GM12874 (cell line): ENCODE data around the gene CASD1.

Source experiments
- CTCF ChIP-seq: IDR thresholded peaks from 2 replicates; pipeline ENCODE4 v1.5.1; 2011; ENCODE audit warnings: low read depth, mild to moderate bottlenecking, control low read depth, low read length, moderate library complexity; ENCODE audit not compliant: insufficient read depth

CASD1 gene

DNA sequence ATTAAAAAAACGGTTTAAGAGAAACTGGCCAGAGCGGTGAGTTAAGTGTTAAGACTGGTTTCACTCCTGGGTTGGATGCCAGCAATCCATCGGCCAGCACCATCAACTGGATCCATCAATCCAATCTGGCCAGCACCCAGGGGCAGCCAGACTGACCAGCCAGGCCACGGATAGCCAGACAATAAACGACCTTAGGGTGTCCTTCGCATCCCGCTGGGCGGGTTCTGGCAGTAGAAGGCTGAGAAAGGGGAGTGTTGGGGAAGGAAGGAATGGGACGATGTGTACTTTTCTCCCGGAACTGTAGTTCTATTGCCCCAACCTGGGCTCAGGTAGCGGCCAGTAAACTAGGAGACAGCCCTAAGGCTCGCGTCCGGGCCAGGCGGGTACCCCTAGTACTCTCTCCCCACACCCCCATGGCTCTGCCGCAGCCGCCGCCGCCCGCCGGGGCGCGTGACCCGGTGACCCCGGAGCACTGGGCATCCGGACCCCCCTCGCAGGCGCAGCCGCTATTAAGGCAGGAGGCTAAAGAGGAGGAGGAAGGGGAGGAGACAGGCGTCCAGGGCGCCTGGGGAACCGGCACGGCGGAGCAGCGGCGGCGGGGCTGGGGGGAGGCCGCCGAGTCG is at the start of gene CASD1:
CASD1 (plus strand) TSS at position 546 of the 623 bp plus-strand sequence. CDS start 276 bp downstream, outside the sequence.
- no peak for TF ChIP-seq CTCF

DNA sequence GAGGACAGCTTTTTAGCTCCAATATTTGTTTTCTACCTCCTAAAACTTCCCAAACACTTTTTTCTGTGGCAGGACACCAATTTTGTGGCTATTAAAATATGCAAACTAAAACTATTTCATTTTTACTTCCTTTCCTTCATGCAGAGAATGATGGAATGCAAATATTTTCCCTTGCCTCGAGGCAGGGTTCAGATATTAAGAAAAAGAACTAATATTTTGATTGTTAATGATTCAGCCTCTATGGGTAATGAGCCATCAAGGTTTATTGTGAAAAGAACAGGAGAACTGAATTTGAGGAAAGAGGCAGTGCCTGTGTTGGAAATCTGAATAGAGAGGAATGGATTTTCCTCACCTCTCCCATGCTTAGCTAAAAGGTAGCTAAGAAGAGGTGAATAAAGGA is 43.1 kb upstream of the CASD1 start:
- no peak for TF ChIP-seq CTCF

DNA sequence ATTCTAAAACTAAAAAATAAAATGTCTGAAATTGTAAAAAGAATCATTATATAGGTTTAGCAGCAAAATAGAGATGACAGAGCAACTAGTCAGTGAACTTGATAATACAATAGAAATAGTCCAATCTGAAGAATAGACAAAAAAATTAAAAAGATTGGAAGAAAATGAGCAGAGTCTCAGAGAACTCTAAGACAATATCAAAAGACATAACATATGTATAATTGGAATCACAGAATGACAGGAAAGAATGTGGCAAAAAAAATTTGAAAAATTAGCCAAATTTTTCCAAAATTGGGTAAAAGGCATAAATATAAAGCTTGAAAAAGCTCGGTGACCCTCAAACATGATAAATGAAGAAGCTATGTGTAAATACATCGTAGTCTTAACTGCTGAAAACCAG is 38.0 kb upstream of the CASD1 start:
- TF ChIP-seq CTCF: no peak

- no peak for TF ChIP-seq CTCF
These were observed 37.0 kb upstream of the CASD1 start for GRCh38 chr7:94472608-94473007.

- no peak for TF ChIP-seq CTCF
These were observed 33.3 kb upstream of the CASD1 start for GRCh38 chr7:94476251-94476840.

DNA sequence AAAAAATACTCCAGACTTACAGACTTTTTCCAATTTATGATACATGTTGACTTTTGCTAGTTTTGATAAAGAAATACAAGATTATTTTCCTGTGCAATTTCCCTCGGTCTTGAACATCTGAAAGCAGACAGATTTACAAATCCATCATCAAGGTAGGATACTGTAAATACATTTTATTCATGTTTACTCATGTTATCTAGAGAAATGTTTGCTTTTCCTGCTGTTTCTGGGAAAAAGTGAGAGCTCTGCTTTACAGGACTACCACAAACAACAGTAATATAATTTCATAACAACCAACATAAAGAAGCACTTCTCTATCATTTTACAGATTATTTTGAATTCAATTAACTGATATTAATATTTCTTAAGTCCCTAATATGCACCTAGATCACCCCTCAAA is 31.7 kb upstream of the CASD1 start:
- no peak for TF ChIP-seq CTCF

GRCh38 chr7:94478648-94479214 is 30.9 kb upstream of the CASD1 start:
- TF ChIP-seq CTCF: no peak
